Mucosa of descending colon (tissue), 3 donors: Measurements from ENCODE around the gene CPT1B. TPM values are rescaled to one million over a fixed set of nuclear protein-coding genes. Genes with fewer than 3 reads are reported as not detected.
A peak's percentile ranks its signal among the peaks of the same experiment; 100 is the strongest.

ENCODE experiments used
- ATAC-seq: fragments of 200-7000 bp; cut with Tn5 transposase; one replicate; pipeline ENCODE4 v1.9.1; 2020; ENCODE audit warnings: mild to moderate bottlenecking, moderate library complexity
- DNase-seq, 3 donors: peaks; one replicate each; pipeline ENCODE4 v3.0.0-alpha.2; 2020
- H3K36me3 ChIP-seq: fragments of 200-600 bp; one replicate; pipeline ENCODE4 v1.8.0; 2021; ENCODE audit warnings: low read depth, mild to moderate bottlenecking
- H3K4me1 ChIP-seq: fragments of 200-600 bp; one replicate; pipeline ENCODE4 v1.8.0; 2021; ENCODE audit warnings: low read depth, mild to moderate bottlenecking
- H3K4me3 ChIP-seq: fragments of 200-600 bp; one replicate; pipeline ENCODE4 v1.8.0; 2021; ENCODE audit warnings: mild to moderate bottlenecking
- H3K9me3 ChIP-seq: fragments of 200-600 bp; one replicate; pipeline ENCODE4 v1.8.0; 2021; ENCODE audit warnings: mild to moderate bottlenecking
- intact Hi-C, 2 donors: fragments of 100-400 bp; cut with DNase I in 1 of 2; cut with micrococcal nuclease in 1 of 2; formaldehyde crosslinking; loops; one replicate each; pipeline versions ENCODE4 v1.11.0 to v1.11.1; 2022; cut with DNase I, micrococcal nuclease
- long read RNA-seq, 2 donors: library from polyadenylated mRNA; unstranded; transcript quantifications; one replicate each; pipeline ENCODE4 v2.0.0, GENCODE V29; 2019 to 2021
- total RNA-seq, 3 donors: library from RNA; stranded (reverse); fragmentation: NEBNext Ultra II Directional in 2 of 3; extraction: Animal tissue kit (Norgen Biotek cat#: 25700) in 2 of 3; gene quantifications; one replicate each; pipeline versions ENCODE4 v1.2.1 to v1.2.4, GENCODE V29; 2021 to 2023
- TF ChIP-seq, protein P1 (sequence below): fragments of 200-600 bp; IDR thresholded peaks from one replicate; pipeline ENCODE4 v1.8.0; 2022; ENCODE audit warnings: antibody characterized with exemption, mild to moderate bottlenecking
- donor health status: DM: no; HTN: no; CAD: no; lungs with moderate emphysema.
- donor health status: DM: no; HTN: no; CAD: no.
- donor health status: DM: no; HTN: yes; CAD: no.

The CPT1B gene
- 10 to 100 TPM; 24.5 to 51.6 (median 29.9) TPM for total RNA-seq
- long read RNA-seq, donor 1, partial matches to known transcripts = 3 of 3 reads
- long read RNA-seq, donor 1, other reads (novel, unspliced or antisense) = 0 of 3 reads
- long read RNA-seq, donor 2, partial matches to known transcripts = 1 of 1 reads
- long read RNA-seq, donor 2, other reads (novel, unspliced or antisense) = 0 of 1 reads

DNA sequence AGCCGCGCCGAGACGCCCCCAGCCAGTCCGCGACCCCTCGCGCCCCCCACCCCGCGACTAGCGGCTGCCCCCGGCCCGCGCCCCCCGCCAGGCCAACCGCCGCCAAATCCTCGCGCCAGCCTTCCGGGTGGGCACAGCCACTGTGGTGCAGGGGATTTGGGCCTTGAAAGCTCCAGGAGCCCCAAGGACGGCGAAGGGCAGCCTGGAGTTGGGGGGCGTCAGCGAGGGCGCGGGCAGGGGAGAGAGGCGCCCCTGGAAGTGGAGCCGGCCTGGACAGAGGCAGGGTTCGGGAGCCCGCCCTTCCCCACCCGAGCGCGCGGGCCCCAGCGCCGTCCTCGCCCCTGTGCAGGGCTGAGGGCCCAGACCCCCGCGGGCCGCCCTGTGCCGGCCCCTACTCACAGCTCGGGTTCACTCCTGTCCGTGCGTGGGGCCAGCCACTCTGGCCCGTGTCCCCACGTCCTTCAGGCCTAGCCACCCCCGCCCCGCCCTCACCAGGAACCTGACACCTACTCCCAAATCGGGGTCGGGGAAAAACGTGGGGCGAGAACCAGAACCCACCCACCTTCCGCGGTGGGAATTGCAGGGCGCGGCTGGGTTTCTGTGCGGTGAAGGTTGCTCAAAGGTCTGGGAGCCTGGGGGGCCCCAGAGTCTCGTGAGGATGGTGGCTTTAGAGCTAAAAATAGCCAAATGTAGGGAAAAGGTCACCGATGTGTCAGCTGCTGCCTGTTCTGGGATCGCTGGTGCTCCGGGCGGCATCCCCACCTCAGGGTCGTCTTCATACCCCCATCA is at the start of gene CPT1B:
Gene CPT1B (minus strand): TSS at position 441 of the 789 bp plus-strand sequence. CDS start 512 bp downstream, outside the sequence.
- intact Hi-C loops = no loop called here
- Histone ChIP-seq H3K4me3 (no peak within 1 kb of the TSS), H3K9me3 (no peaks in the 10 kb centered on the region), H3K36me3 (no peaks in the 10 kb centered on the region), H3K4me1 (peaks cover 5% of the 10 kb centered on the region)
- ATAC-seq = no peak
- DNase-seq = peak in 1 of 3 donors; percentile 31
- TF ChIP-seq, protein P1, sequence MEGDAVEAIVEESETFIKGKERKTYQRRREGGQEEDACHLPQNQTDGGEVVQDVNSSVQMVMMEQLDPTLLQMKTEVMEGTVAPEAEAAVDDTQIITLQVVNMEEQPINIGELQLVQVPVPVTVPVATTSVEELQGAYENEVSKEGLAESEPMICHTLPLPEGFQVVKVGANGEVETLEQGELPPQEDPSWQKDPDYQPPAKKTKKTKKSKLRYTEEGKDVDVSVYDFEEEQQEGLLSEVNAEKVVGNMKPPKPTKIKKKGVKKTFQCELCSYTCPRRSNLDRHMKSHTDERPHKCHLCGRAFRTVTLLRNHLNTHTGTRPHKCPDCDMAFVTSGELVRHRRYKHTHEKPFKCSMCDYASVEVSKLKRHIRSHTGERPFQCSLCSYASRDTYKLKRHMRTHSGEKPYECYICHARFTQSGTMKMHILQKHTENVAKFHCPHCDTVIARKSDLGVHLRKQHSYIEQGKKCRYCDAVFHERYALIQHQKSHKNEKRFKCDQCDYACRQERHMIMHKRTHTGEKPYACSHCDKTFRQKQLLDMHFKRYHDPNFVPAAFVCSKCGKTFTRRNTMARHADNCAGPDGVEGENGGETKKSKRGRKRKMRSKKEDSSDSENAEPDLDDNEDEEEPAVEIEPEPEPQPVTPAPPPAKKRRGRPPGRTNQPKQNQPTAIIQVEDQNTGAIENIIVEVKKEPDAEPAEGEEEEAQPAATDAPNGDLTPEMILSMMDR = no peak

DNA sequence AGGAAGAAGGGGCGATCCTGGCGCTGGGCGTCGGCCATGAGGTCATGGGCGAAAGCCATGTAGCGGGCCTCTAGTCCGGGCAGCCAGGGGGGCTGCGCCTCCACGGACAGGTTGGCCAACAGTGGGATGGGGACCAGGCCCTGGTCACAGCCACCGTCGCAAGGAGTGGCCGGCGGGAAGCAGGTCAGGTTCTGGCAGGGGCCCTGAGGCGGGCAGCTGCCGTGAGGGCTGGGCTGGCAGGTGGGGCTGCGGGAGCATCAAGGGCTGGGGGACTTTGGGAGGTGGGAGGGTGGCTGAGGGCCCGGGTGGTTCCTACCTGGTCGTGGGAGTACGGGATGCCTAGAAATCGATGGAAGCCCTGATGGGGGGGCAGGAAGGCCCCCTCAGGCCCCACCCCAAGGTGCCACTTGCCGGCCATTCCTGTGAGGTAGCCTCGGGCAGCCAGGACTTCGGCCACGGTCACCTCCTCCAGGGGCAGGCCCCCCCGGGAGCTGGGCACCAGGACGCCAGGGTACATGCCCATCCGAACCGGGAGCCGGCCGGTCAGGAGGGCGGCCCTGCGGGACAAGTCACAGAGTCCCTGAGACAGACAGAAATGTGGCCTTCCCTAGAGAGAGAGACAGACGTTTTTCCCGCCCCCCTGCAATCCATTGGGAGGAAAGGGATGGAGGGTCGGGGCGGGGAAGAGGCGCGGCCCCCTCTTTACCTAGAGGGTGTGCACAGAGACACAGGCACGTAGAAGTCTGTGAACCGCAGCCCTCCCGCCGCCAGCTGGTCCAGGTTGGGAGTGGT is 48.8 kb upstream of the CPT1B start:
- ATAC-seq (peak; percentile 2), DNase-seq (peak in 2 of 3 donors; percentile 56 to 73)
- intact Hi-C loops = no loop called here
- Histone ChIP-seq H3K36me3 (no peaks in the 10 kb centered on the region), H3K4me1 (peaks cover 12% of the 10 kb centered on the region), H3K4me3 (peak overlapping the region; percentile 70), H3K9me3 (no peaks in the 10 kb centered on the region)
- TF ChIP-seq, protein P1 = no peak

DNA sequence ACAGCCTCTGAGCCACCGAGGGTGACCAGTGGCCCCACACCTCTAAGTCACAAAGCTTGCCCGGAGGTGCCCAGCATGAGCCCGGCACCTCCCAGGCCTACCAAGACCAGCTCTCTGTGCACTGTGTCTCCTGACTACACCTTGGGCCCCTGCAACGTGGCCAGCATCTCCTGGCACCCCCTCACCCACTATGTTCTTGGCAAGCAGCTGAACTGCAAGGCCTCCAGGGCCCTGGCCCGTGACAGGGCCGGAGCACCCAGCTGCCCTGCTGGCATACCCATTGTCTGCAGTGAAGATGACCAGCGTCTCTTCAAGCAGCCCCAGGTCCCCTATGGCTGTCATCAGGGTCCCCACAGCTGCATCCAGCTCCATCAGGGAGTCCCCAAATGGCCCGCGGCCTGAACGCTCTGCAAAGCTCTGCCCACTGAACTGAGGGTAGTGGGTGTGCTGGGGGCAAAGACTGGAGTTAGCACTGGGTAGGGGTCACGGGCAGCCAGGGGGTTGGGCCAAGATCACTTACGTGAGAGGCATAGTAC is 48.2 kb upstream of the CPT1B start:
- DNase-seq (no peak), ATAC-seq (no peak)
- Histone ChIP-seq H3K36me3 (no peaks in the 10 kb centered on the region), H3K9me3 (no peaks in the 10 kb centered on the region), H3K4me3 (no peak overlapping the region), H3K4me1 (peaks cover 12% of the 10 kb centered on the region)
- TF ChIP-seq, protein P1 = no peak
- intact Hi-C loops = no loop called here

DNA sequence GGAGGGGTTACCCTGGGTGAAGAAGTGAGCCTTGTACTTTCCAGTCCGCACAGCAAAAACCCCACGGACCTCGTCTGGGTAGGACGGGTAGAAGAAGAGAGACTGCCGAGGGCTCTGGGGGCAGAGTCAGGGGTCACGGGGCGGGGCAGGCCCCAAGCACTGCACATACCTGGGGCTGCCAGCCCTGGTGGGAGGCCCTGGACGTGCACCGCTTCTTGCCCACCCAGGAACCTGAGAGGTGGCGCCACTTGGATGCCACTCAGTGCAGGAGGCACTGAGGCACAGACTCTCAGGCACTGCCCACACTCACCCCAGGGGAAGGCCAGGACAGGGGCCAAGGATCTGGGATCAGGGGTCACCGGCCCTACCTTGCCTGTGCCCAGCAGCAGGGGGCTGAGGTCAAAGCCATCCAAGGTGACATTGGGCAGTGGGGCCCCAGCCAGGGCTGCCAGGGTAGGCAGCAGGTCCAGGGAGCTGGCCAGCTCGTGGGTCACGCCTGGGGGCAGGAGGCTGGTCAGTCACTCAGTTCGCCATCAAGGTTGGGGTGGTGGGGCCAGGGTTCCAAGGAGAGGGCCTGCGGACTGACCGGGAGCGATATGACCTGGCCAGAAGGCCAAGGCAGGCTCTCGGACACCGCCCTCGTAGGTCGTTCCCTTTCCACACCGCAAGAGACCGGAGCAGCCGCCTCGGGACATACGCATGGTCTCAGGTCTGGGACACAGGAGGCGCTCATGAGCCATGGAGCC is 47.5 kb upstream of the CPT1B start:
- intact Hi-C loops = no loop called here
- ATAC-seq (no peak), DNase-seq (no peak)
- H3K4me1 ChIP-seq = peaks cover 16% of the 10 kb centered on the region
- TF ChIP-seq, protein P1 = no peak
- H3K4me3 ChIP-seq = no peak overlapping the region
- no peaks in the 10 kb centered on the region for H3K9me3 ChIP-seq
- H3K36me3 ChIP-seq = no peaks in the 10 kb centered on the region

DNA sequence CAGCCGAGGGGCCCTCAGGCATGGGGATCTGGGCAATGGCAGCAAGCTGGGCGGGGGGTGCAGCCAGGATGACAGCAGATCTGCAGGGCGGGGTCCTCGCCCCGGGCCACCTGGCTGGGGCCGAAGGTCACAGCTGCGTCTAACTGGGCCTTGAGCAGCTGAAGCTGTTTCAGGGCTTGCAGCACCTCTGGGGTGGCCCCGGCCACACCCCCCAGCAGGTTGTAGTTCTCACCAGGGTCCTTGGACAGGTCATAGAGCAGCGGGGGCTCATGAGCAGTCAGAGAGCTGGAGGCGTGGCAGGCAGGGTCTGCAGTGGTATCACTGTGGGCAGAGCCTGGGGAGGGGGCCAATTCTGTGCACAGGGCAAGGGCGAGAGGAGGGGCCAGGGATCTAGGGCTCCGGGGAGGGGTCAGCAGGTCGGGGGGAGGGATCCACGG is 46.9 kb upstream of the CPT1B start:
- Histone ChIP-seq H3K4me3 (no peak overlapping the region), H3K4me1 (peaks cover 22% of the 10 kb centered on the region), H3K9me3 (no peaks in the 10 kb centered on the region), H3K36me3 (no peaks in the 10 kb centered on the region)
- ATAC-seq (no peak), DNase-seq (no peak)
- intact Hi-C loops = no loop called here
- TF ChIP-seq, protein P1 = no peak
